GM12892 (cell line): ENCODE results near the gene SLC39A11.

ENCODE experiments used
- POLR2A ChIP-seq: IDR thresholded peaks from 2 replicates; pipeline ENCODE4 v1.6.1; 2011; ENCODE audit warnings: low read depth, low read length, control low read depth
- POLR2AphosphoS5 ChIP-seq: IDR thresholded peaks from 2 replicates; pipeline ENCODE4 v1.6.1; 2011; ENCODE audit warnings: low read depth, low read length, control low read depth
- TAF1 ChIP-seq: IDR thresholded peaks from 2 replicates; pipeline ENCODE4 v1.6.1; 2011; ENCODE audit warnings: low read depth, mild to moderate bottlenecking, control low read depth, low read length, borderline replicate concordance

DNA sequence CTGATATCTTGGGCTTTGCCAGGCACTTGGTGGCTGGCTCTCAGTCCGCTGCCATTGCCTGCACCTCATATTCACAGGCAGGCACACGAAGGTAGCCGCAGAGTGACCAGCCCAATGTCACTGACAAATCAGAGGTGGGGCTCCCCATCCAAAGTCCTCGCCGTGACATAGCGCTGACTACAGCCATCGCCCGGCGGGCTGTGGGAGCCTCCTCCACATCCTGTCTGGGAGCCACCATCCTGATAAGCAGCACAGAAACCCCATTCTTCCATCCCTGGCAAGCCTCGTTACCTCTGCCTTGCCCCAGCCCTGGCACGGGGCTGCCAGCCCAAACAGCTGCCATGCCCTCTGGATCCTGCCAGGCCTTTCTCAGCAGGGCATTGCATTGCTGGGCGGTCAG lies 437.8 kb downstream of the SLC39A11 start:
- TF ChIP-seq TAF1 = no peak
- no peak for TF ChIP-seq POLR2A
- no peak for TF ChIP-seq POLR2AphosphoS5
